HG02763 (cell line): ENCODE data around the gene CDC73.
A peak's percentile ranks its signal among the peaks of the same experiment; 100 is the strongest.
"Not testable (repeated sequence)": the region's sequence is repeated elsewhere in the genome, so short reads cannot be mapped to it uniquely, and the experiment has no call there.

Experiments
- ATAC-seq: cut with Tn5 transposase; IDR thresholded peaks from one replicate; pipeline ENCODE4 v1.9.1; 2021; ENCODE audit warnings: mild to moderate bottlenecking, moderate library complexity; ENCODE audit not compliant: unreplicated experiment

Gene CDC73

DNA sequence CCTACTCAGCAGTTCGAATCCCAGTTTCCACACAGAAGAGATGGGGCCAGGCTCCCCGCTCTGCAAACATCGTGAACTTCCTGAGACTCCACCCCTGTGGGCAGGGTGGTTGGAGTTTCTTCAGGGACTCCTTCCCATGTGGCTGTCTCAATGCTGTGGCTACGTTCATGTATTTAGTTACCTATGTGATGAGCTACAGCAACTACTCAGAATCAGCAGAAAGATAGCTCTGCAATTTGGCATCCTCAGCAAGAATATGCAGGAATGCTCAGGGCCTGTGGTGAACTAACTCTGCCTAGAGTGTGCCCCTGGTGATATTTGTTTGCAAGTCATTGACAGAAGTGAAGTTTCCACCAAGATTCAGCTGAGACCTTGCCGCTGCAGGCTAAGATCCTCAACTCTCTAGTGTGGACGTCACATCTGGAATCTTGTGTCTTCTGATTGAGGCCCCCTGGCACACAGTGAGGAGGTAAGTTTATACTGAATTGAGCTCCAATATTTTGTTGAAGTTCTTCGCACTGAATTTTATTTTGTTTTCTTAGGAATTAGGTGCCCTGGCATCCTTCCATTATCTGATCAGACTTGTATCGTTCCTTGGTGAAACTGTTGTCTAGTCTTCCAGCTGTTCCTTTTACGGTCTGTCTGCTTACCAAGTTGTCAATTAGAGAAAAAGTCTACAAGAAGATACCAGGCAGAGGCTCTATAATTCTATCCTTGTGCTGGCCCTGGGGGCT, 8.4 kb upstream of the CDC73 start:
- no peak for ATAC-seq

GRCh38 chr1:193113992-193114332, 7.9 kb upstream of the CDC73 start:
- ATAC-seq, result no peak

GRCh38 chr1:193114485-193115095, 7.2 kb upstream of the CDC73 start:
- no peak for ATAC-seq

GRCh38 chr1:193115629-193116227, 6.1 kb upstream of the CDC73 start:
- no peak for ATAC-seq

DNA sequence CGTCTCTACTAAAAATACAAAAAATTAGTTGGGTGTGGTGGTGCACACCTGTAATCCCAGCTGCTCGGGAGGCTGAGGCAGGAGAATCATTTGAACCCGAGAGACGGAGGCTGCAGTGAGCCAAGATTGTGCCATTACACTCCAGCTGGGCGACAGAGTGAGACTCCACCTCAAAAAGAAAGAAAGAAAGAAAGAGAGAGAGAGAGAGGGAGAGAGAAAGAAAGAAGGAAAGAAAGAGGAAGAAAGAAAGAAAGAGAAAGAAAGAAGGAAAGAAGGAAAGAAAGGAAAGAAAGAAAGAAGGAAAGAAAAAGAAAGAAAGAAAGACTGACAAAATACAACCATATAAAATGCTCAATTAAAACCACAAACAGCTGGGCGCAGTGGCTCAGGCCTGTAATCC, 4.7 kb upstream of the CDC73 start:
- not testable (repeated sequence) for ATAC-seq

- no peak for ATAC-seq
Observed at GRCh38 chr1:193118194-193118593, 3.6 kb upstream of the CDC73 start.

DNA sequence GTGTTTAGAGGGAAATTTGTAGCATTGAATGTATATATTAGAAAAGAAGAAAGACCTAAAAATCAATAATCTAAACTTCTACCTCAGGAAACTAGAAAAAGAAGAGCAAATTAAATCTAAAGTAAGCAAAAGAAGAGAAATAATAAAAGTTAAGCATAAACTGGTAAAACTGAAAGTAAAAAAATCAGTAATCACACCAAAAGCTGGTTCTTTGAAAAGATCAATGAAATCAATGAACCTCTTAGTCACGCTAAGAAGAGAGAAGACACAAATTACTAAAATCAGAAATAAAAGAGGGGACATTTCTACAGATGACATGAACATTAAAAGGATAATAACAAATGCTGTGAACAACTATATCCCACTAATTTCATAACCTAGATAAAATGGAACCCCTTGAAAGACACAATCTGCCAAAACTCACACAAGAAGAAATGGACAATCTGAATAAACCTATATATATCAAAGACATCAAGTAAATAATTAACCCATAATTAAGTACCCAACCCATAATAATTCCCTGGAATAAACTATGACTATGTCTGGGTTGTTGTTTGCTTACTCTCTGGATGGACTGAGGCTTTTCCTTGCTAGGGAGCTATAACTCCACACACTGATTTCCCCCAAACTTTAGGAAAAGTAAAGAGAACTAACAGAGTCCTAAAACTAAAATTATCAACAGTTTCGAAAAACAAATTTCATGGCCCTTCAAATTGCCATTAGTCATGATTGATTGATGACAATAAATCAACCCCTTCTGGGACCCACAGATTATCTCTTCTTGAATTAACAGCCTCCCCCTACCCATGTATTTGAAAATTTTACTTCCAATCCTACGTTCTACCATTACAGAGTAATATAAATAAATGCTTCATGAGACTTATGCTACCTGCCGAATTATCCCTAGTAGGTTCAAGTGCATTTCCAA, 2.8 kb upstream of the CDC73 start:
- ATAC-seq, result no peak

DNA sequence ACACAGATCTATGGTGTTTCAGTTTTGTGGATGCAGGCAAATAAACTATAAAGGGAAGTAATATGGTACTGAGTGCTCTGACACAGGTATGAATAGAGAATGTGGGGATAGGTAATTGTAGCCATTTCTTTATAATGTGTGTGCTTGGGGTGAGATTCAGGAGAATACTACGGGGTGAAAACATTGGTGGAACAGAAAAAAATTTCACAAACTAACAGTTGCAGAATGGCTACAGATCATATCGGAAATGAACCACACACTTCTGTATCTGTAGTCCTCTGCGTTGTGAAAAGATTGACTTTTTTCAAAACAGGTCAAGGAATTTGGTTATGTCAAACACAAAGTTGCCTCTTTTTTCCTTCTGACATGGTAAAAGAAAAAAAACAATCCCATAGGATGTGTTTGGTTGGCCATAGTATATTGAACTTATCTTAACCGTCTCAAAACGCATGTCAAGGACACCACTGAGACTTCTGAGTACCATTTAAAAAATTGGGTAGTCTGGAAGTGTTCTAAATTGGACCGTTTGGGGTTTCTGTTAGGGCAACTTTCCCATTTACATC, 1.1 kb upstream of the CDC73 start:
- no peak for ATAC-seq

- no peak for ATAC-seq
Observed at GRCh38 chr1:193123751-193124150, 1.9 kb downstream of the CDC73 start.

- ATAC-seq, result no peak
Observed at GRCh38 chr1:193125369-193125768, 3.5 kb downstream of the CDC73 start.

GRCh38 chr1:193131266-193131860, 9.5 kb downstream of the CDC73 start:
- ATAC-seq, result peak; percentile 47

- ATAC-seq, result no peak
Observed at GRCh38 chr1:193140254-193140653, 18.4 kb downstream of the CDC73 start.

GRCh38 chr1:193141804-193142203, 20.0 kb downstream of the CDC73 start:
- ATAC-seq, result no peak

GRCh38 chr1:193142409-193142808, 20.6 kb downstream of the CDC73 start:
- no peak for ATAC-seq

- ATAC-seq, result no peak
Observed at GRCh38 chr1:193143285-193143684, 21.5 kb downstream of the CDC73 start.

- ATAC-seq, result no peak
Observed at GRCh38 chr1:193144361-193144938, 22.6 kb downstream of the CDC73 start.

DNA sequence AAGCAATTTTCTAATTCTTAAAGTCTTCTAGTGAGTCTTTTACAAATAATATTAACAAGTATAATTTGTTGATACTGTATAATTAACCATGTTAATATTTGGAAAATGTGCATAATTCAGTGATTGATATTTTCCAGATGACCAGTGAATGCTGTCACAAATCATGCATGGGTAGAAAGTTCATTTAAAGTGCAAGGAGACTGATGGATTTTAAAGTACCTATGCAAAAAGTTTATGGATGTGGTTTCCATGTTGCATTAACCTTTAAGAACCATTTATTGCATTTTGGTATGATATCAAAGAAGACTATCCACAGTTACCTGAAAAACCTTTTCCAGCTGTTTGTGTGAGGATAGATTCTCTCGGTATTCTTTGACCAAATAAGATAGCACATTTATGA, 23.2 kb downstream of the CDC73 start:
- ATAC-seq, result no peak

- ATAC-seq, result no peak
Observed at GRCh38 chr1:193156117-193156821, 34.4 kb downstream of the CDC73 start.

- ATAC-seq, result no peak
Observed at GRCh38 chr1:193156822-193157142, 35.0 kb downstream of the CDC73 start.

GRCh38 chr1:193157360-193157759, 35.5 kb downstream of the CDC73 start:
- no peak for ATAC-seq
